NCI-H524 (cell line): ENCODE data around the gene PLXND1.
A peak's percentile ranks its signal among the peaks of the same experiment; 100 is the strongest.

Experiments
- DNase-seq, 2 experiments: peaks; one replicate each; lab custom pipeline; 2025; lab: John Stamatoyannopoulos, UW

Gene PLXND1

DNA sequence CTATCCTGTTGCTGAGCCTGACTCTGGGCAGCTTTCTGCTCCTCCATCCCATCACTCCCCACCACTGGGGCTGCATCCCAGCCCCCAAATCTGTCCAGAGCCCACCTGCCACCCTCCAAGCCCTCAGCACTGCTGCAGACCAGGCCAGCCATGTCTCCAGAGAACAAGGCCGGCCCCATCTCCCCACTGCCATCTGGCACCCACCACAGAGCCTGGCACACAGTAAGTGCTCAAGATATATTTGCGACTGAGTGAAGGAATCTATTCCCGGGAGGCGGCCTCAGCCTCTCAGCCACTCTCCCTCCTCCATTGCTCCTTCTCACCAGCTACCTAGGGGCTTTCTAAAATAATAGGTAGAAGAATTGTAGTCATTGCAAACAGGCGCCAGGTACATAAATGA, 4.8 kb downstream of the PLXND1 start:
- DNase-seq: no peak

DNA sequence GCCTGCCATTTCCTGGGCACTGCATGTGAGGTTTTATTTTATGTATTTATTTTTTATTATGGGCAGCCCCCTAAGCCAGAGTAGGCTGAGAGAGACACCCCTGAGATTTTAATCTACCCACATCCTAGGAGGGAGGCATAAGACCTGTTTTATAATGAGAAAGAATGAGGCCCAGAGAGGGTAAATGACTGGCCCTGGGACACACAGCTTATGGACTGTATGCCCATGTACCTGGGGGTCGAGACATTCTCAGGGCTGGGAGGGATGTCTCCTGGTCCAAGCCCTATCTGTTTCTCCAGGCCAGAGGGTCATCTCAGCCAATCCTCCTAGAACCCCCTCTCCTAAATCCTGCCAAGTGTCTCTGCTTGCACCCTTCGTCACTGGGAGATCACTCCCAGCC, 6.1 kb downstream of the PLXND1 start:
- no peak for DNase-seq

DNA sequence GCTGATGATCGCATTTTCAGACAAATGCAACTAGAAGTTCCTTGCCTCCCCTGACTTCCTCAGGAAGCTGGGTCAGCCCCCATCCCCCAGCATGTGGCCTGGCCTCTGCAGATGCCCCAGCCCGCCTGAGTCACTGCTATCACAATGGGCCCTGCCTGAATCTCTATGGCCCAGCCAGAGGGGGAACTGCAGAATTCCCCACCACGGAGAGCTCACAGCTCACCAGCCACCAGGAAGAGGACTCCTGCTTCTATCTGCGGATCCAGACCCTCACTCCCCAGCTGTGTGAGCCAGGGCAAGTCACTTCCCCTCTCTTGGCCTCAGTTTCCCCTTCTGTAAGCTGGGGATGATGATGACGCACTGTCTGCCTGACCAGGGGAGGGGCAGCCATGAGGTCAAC, 6.9 kb downstream of the PLXND1 start:
- no peak for DNase-seq

DNA sequence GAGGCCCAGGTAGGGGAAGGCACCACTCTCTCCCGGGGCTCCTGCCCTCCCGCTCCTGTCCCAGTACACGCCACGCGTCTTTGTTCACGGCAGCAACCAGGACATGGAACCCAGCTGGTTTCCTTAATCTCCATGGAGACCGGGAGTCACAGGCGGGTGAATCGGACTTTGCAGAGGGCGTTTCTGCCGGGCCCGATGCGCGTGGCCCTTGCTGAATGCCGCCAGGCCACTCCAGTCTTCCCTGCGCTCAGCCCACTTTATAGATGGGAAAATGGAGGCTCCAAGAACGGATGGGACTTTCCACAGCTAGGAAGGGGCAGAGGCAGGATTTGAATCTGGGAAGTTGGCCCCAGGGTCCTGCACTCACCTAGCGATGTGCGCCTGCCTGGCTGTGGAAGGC, 7.4 kb downstream of the PLXND1 start:
- DNase-seq: no peak

DNA sequence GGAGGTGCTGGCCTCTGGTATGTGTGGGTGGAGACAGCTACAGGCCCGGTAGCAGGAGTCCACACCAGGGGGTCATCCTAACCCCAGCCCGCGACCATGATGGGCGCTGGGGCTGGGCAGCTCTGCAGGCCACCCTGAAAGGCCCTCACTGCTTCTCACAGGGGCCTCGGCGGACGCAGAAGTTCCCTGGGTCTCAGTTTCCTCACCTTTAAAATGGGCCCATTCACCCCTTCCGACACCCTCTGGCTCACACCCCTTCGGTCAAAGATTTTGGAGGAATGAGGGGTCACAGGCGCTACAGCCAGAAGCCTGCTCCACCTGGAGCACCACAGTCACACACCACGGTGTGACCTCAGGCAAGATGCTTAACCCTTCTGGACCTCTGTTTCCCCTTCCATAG, 8.0 kb downstream of the PLXND1 start:
- no peak for DNase-seq

DNA sequence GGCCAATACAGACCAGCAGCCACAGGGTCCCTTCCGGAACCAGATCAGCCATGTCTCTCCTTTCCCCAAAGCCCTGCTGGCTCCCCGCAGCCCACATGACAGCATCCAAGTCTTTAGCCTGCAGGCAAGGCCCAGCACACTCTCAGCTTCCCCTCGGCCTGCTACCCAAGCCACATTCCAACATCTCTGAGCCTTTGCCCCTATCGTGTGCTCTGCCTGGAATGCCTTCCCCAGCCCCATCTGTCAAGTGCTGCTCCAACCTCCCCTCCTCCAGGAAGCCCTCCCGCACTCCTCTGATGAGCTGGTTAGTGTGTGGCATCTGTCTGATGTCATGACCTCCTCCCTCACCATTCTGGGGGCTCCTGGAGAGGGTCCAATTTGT, 8.5 kb downstream of the PLXND1 start:
- peak in 1 of 2 experiments; percentile 34 for DNase-seq

DNA sequence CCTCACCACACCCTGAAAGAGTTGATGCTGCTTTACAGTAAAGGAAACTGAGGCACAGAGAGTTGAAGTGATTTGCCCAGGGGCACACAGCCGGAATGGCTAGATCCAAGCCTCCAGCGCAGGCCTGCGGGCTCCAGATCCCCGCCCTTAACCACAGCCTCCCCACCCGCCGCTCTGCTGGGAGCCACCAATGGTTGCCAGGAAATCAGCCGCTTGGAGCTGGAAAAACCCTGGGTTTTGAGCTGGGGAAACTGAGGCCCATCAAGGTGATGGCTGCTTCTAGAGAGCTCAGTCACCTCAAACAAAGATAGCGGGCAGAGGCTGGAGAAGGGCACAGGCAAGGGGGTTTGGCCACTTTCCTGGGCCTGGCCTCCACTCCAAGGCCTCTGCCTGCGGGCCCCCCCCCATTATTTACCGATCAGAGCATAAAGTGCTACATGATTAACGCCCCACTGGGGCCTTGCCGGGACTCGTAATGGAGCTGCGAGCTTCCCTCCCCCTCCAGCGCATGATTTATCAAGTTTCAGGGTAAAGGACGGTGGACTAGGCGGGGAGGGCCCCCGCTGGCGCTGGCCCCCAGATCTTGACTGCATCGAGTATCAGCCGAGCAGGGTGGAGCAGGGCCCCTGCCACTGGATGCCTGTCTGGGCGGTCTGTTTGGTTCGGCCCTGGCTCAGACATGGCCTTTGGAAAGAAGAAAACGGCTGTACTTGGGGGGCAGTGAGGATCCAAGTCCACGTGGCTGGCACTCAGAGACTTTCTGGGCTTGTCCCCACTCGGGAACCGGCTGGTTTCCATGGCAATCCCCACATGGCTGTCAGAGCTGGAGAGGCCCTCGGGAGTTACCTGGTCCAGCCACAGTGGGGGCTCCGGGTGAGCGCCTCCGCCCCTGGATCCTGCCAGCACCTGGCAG, 9.1 kb downstream of the PLXND1 start:
- no peak for DNase-seq

DNA sequence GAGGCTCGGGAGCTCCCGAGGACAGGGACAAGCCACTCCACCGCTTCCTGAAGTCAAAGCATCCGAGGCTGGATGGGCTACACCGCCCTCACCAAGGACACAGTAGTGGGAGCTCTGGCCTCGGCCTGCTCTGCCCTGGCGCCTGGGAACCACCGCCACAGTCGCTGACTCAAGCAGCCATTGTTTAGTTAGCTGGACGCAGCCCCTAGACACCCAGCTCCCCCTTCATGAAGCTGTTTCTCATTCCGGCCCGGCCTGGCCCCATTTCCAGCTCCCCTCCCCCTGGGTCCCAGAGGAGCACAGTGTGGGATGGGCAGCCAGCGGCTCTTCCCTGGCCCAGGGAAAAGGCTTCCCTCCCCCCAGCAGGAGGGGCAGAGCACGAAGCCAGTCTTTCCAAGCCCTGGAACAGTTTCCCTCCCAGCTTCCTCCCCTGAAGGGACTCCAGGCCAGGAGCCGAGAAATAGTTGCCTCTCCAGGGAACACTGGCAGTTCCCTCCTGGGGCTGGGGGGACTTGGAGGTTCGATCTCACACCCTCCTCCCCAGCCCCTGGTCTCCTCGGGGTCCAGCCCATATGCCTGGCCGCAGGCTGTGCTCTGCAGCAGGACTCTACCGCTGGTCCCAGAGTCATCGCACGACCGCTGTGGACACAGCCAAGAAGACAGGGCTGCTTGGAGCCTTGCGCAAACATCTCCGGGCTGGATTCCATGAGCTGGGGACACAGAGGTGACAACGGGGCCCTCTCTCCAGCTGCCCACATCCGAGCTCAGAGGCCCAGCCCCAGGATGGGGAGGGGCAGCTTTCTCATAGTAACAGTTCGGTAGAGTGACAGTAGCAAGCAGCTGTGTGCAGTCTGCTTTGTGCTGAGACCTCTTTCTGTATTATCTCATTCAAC, 10.0 kb downstream of the PLXND1 start:
- no peak for DNase-seq

DNA sequence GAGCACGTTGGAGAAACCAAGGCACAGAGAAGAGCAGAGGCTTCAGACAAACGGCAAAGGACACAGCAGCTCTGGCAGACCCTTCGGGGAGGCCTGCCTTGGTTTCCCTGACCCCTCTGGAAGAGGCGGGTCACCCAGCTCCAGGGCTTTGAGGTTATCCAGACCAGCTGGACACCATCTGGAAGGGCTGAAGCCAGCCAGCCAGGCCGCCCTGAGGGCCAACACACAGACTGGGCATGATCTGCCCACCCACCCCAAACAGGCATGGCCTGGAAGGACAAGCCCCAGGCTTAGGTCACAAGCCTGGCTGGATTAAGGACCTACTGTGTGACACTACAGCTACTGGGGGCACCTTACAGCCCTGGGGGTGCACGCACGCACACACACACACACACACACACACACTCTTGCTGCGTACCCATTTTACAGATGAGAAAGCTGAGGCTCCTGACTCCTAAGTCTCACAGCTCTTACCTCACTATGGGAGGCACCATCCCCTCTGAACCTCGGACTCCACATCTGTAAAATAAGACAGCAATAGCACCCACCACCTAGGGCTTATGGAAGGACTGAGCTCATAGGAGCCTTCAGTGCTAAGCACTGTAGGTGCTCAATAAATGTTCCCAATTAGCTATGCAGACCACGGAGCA, 10.8 kb downstream of the PLXND1 start:
- DNase-seq: no peak

DNA sequence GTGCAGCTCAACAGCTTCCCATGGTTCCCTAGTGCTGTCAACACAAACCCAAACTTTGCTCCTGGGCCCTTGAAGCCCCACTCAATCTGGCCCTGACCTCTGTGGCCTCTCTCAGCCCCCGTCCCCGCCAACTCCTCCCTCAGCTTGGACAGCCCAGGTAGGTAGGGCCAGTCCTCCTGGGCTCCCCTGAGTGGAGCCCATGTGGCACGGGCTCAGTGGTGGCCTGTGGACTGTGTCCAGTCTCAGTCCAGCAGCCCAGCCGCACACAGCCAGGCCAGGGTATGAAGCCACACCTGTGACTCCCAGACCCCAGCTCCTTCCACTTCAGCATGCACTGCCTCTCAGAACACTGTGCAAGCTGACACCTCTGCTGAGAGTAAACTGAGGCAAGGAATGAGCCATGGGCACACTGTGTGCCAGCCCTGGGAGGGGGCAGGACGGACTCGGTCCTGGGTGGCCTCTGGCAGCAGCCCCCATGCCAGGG, 11.5 kb downstream of the PLXND1 start:
- DNase-seq: no peak

DNA sequence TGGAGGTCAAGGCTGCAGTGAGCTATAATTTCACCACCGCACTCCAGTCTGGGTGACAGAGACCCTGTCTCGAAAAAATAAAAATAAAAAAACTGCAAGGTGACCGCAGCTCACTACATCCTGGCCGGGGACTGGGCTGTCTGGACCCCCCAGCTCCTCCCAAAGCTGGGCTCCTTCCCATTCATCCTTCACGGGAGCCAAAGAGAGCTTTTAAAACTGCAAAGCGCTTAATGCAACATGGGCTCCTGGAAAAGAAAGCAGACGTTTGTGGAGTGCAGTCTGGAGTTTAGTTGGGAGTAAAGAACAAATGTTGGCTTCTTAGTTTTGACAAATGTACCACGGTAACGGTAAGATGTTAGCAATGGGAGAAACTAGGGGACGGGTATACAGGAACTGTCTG, 12.1 kb downstream of the PLXND1 start:
- DNase-seq: no peak

DNA sequence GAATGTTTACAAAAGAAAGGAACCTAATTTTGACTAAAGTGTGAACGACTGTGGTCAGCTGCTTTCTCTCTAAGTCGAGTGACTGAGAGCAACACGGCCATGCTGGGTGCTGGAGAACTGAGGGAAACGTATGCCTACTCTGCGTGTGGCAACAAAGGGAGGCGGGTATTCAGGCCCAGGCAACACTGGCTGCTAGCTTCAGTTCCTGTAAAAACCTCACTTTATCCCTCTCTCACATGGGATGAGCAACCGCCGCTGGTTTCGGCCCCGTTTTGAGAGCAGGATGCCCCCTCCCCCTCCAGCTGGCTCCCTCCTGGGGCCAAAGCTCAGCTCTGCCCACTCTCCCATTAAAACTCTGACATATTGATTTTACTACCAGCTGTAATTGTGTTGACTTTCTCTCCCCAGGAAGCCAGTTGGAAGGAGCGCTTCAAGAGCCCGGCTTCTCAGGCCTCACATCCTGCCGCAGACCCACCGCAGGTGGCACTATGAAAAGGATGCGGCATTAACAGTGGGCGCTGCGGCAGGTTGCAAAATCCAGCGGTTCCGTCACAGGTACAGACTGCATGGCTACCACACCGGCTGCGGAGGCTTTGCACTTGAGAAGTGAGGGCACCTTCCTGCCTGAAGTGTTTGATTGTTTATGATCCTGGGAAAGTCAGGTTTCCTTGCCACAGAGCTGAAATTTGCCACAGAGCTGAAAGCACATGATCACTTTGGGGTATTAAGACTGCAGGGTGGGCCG, 12.7 kb downstream of the PLXND1 start:
- peak; percentile 69 to 80 for DNase-seq

DNA sequence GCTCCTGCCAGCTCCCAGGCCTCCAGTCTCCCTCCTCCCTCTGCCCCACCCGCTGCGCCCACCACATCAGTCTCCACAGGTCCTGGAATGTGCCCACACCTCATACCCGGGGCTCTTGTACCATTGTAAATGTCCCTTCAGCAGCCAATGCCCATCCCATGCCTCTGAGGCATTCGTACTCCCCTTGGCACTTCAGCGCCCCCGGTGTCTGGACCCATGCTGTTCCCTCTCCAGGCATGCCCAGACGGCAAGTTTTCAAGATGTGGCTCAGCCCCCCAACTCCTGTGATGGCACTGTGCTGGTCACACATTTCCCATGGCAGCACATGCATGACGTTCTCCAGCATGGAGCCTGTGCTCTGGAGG, 13.3 kb downstream of the PLXND1 start:
- peak in 1 of 2 experiments; percentile 37 for DNase-seq

DNA sequence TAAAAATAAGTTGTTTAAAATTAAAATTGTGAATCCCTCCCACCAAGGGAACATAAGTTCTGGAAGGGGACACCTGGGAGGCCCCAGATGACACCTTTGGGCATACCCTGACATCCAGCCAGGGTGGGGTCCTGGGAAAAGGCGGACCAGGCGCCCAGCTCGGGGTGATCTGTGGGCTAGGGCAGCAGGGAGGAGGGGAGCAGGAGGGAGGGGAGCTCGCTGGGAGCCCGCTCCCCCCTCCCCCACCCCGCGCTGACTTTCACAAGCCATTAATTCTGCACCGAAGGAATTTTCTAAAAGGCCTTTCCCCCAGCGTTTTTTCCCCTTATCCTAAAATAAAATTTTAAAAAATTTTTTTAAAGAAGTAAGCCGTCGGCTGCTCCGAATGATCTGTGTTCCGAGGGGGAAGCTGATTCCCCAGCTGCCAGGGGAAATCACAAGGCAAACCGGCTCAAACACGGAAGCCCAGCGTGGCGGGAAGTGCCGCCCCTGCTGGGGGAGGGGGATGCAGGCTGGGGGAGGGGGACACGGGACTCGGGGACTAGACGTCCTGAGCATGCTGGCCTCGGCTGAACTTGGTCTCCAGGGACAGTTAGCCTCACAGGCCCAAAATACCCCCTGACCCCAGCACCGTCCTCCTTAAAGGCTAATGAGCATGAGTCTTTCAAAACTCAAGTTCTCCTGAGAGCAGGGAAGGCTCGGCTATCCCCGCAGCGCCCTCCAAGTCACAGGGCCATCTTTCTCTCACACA, 13.9 kb downstream of the PLXND1 start:
- no peak for DNase-seq

DNA sequence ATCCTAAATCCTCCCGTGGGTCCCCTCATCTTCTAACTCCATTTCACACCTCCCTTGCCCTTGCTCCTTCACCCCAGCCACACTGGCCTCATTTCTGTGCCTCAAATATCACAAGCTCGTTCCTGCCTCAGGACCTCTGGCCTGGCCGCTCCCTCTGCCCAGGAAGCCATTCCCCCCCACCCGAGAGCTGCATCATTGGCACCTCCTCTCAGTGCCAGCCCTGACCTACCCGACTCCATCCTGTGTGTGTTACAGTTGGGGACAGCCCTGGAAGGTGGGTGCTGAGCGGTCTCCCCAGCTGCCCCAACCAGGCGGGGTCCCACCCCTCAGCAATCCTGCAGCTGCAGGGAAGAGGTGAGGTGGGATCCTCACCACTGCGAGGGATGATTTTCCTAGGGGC, 14.5 kb downstream of the PLXND1 start:
- DNase-seq: no peak

DNA sequence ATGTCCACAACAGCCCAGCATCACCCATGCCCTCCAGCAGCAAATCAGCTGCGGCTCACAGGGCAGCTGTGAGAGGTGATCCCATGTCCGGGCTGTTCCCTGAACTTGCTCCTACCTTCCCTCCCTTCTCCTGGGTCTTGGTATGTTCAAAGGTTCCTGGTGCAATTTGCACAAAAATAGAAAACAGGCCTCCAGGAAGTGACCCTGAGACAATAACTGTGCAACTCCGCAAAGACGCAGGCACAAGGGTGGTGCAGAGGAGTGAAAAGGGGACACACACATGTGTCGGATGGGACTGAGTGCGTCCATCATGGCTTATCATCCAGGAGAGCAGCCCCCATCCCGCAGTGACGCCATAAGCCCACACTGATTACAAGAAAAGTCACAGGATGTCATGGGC, 16.3 kb downstream of the PLXND1 start:
- no peak for DNase-seq

DNA sequence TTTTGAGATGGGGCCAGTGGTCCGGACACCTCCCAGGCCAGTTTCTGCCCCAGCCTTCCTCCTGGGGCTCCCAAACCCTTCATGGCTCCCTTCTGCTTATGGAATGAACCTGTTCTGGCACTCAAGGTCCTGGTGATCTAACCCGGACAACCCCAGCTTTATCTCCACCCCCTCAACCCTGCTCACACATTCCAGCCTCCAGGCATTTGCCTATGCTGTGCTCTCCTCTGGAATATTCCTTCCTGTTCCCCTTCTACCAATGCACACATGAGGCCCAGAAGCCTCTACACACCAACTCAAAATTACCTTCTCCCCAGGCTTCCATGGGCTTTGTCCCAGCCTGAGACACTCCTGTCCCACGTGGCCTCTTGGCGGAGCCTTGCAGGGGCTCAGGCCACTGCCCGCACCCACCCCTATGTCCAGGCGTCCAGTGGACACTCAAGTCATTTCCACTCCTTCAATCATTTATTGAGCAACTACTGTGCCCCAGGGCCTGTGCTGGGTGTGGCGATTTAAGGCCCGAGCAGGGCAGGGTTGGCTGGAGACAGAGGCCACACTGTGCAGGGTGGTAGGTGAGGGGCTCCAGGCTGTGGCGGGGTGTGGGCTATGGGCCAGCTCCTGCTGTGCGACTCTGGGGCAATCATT, 18.8 kb downstream of the PLXND1 start:
- no peak for DNase-seq

DNA sequence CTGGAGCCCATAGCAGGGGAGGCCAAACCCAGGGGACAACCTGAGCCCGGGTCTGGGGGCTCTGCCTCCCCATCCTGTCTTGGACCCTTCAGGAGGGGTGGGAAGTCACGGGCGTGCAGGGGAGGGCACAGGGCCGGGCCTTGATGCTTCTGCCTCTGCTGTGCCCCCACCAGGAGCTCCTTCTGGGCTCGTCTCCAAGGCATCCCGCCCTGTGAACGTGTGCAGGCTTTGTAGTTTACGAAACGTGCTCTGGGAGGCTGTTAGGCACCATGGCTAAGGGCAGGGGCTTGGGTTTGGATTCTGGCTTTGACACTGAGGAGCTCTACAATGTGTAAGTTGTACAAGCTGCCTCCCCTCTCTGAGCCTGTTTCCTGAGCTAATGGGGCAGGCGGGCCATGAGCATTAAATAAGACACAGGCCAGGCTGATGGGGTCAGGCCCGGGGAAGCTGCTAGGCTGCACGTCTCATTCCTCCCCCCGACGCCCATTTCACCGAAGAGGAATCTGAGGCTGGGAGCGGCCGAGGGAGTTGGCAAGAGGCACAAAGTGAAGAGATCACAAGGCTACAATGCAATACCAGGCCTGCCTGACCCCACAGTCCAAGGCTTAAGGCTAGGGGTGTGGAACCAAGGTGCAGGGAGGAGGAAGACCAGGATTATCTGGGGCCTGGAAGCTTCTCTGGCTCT, 19.6 kb downstream of the PLXND1 start:
- DNase-seq: no peak

DNA sequence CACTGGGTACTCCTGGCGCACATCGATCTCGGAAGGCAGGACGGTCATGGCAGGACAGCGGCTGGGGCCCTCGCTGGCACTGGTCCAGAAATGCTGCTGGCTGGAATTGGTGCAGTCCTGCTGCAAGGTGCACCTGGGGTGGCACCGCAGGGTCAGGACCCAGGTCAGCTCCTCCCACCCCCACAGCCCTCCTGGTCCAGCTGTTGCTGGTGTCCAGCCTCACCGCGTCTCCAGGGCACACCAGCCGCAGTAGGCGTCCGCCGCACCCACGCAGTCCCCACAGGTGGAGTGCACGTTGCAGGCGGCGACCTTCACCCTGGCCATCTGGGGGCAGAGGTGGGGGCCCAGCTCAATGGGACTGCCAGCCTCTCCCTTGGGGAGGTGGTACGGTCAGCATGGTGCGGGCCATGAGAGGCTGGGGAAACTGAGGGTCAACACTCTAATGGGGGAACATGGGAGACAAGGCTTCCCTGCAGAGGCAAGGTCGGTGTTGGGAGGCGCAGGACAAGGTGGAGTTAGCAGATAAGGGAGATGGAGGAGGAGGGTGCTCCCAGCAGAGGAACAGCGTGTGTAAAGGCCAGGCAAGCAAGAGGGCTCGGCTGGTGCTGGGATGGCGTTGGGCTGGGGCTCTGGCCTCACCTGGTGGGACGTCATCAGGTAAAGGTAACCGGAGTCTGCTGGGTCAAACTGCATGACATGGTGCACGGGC, 20.4 kb downstream of the PLXND1 start:
- DNase-seq: no peak
